Liver (tissue), 3 donors: Measurements from ENCODE around the gene TNFRSF17.

Source experiments
- EGR1 ChIP-seq, 2 donors: IDR thresholded peaks; 2 replicates each; pipeline ENCODE4 v1.6.1; 2016 to 2018; ENCODE audit warnings: antibody characterized with exemption in 2 of 2, low read depth in 2 of 2
- FOXA1 ChIP-seq: IDR thresholded peaks from 2 replicates; pipeline ENCODE4 v1.6.1; 2016; ENCODE audit warnings: antibody characterized with exemption
- GABPA ChIP-seq, 2 donors: IDR thresholded peaks in 1 of 2; conservative IDR thresholded peaks in 1 of 2; 2 replicates each; pipeline ENCODE4 v1.6.1; 2016; ENCODE audit warnings: antibody characterized with exemption in 2 of 2, mild to moderate bottlenecking in 1 of 2, moderate library complexity in 1 of 2
- JUND ChIP-seq, 2 donors: IDR thresholded peaks; 2 replicates each; pipeline ENCODE4 v1.6.1; 2016; ENCODE audit warnings: antibody characterized with exemption in 2 of 2
- MAX ChIP-seq: IDR thresholded peaks from 2 replicates; pipeline ENCODE4 v1.6.1; 2016; ENCODE audit warnings: antibody characterized with exemption
- RAD21 ChIP-seq, 2 donors: IDR thresholded peaks; 2 replicates each; pipeline ENCODE4 v1.6.1; 2016; ENCODE audit warnings: antibody characterized with exemption in 2 of 2, mild to moderate bottlenecking in 2 of 2
- SP1 ChIP-seq: IDR thresholded peaks from 2 replicates; pipeline ENCODE4 v1.6.1; 2018; ENCODE audit warnings: antibody characterized with exemption, mild to moderate bottlenecking
- TF ChIP-seq, protein P1 (sequence below): fragments of 150-350 bp; IDR thresholded peaks from 2 replicates; pipeline ENCODE4 v1.5.1; 2017; ENCODE audit warnings: improper control_type of control experiment, low read depth, low read length; ENCODE audit not compliant: missing input control
- TF ChIP-seq, protein P2 (sequence below): IDR thresholded peaks from 2 replicates; pipeline ENCODE4 v1.6.1; 2016; ENCODE audit warnings: antibody characterized with exemption
- donor health status: healthy.
- donor health status: healthy.

- TF ChIP-seq JUND (IDR thresholded peaks at IDR 0.05), result no peak
- TF ChIP-seq, protein P1, sequence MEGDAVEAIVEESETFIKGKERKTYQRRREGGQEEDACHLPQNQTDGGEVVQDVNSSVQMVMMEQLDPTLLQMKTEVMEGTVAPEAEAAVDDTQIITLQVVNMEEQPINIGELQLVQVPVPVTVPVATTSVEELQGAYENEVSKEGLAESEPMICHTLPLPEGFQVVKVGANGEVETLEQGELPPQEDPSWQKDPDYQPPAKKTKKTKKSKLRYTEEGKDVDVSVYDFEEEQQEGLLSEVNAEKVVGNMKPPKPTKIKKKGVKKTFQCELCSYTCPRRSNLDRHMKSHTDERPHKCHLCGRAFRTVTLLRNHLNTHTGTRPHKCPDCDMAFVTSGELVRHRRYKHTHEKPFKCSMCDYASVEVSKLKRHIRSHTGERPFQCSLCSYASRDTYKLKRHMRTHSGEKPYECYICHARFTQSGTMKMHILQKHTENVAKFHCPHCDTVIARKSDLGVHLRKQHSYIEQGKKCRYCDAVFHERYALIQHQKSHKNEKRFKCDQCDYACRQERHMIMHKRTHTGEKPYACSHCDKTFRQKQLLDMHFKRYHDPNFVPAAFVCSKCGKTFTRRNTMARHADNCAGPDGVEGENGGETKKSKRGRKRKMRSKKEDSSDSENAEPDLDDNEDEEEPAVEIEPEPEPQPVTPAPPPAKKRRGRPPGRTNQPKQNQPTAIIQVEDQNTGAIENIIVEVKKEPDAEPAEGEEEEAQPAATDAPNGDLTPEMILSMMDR, result no peak
- TF ChIP-seq RAD21 (IDR thresholded peaks at IDR 0.05), result no peak
- no peak for TF ChIP-seq FOXA1
- TF ChIP-seq SP1, result no peak
- TF ChIP-seq, protein P2, sequence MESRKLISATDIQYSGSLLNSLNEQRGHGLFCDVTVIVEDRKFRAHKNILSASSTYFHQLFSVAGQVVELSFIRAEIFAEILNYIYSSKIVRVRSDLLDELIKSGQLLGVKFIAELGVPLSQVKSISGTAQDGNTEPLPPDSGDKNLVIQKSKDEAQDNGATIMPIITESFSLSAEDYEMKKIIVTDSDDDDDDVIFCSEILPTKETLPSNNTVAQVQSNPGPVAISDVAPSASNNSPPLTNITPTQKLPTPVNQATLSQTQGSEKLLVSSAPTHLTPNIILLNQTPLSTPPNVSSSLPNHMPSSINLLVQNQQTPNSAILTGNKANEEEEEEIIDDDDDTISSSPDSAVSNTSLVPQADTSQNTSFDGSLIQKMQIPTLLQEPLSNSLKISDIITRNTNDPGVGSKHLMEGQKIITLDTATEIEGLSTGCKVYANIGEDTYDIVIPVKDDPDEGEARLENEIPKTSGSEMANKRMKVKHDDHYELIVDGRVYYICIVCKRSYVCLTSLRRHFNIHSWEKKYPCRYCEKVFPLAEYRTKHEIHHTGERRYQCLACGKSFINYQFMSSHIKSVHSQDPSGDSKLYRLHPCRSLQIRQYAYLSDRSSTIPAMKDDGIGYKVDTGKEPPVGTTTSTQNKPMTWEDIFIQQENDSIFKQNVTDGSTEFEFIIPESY, result no peak
- TF ChIP-seq GABPA (IDR thresholded peaks at IDR 0.05 in 1 of 2, conservative IDR thresholded peaks at IDR 0.05 in 1 of 2), result no peak
- TF ChIP-seq MAX, result no peak
- TF ChIP-seq EGR1 (IDR thresholded peaks at IDR 0.05; ENCODE audit: low read depth in 2 of 2), result no peak
These were observed 14.1 kb downstream of the TNFRSF17 start for GRCh38 chr16:11979013-11979672.
